Fibroblast of lung (primary cell): Measurements from ENCODE around the gene C1orf53. TPM values are rescaled to one million over a fixed set of nuclear protein-coding genes. Genes with fewer than 3 reads are reported as not detected.

Experiments used
- DNase-seq, 2 donors: peaks; one replicate each; pipeline versions ENCODE4 v3.0.0 to v3.0.0-alpha.2; 2010; ENCODE audit warnings: low read depth in 2 of 2
- H2AFZ ChIP-seq: 2 replicates; pipeline ENCODE4 v1.5.1; 2012; ENCODE audit warnings: low read length, control low read depth, inconsistent platforms
- H3K27ac ChIP-seq: 2 replicates; pipeline ENCODE4 v1.5.1; 2011; ENCODE audit warnings: low read length, control low read depth; ENCODE audit not compliant: insufficient read depth
- H3K27me3 ChIP-seq: 2 replicates; pipeline ENCODE4 v1.5.1; 2011; ENCODE audit warnings: mild to moderate bottlenecking, low read length; ENCODE audit not compliant: control insufficient read depth, insufficient read depth
- H3K36me3 ChIP-seq: 2 replicates; pipeline ENCODE4 v1.5.1; 2011; ENCODE audit warnings: low read length; ENCODE audit not compliant: control insufficient read depth, insufficient read depth
- H3K4me1 ChIP-seq: 2 replicates; pipeline ENCODE4 v1.5.1; 2011; ENCODE audit warnings: low read length; ENCODE audit not compliant: control insufficient read depth, insufficient read depth; ENCODE audit errors: extremely low read depth
- H3K4me2 ChIP-seq: 2 replicates; pipeline ENCODE4 v1.5.1; 2011; ENCODE audit warnings: low read length, control low read depth; ENCODE audit not compliant: insufficient read depth; ENCODE audit errors: extremely low read depth
- H3K4me3 ChIP-seq, 4 experiments: fragments of 200-600 bp in 1 of 4; sonication (generic) in 1 of 4; replicated peaks in 1 of 4; 2 replicates each; pipeline ENCODE4 v1.5.1; 2011 to 2016; ENCODE audit warnings: low read length in 4 of 4, low read depth in 3 of 4, mild to moderate bottlenecking in 3 of 4, control low read depth in 2 of 4, inconsistent platforms in 1 of 4, mixed read lengths in 1 of 4; ENCODE audit not compliant: insufficient read depth in 1 of 4; ENCODE audit errors: control extremely low read depth in 1 of 4
- H3K79me2 ChIP-seq: 2 replicates; pipeline ENCODE4 v1.5.1; 2012; ENCODE audit warnings: mild to moderate bottlenecking, low read length, inconsistent platforms; ENCODE audit not compliant: control insufficient read depth, insufficient read depth
- H3K9ac ChIP-seq: 2 replicates; pipeline ENCODE4 v1.5.1; 2011; ENCODE audit warnings: mild to moderate bottlenecking, low read length, control low read depth; ENCODE audit not compliant: insufficient read depth
- H3K9me3 ChIP-seq: 2 replicates; pipeline ENCODE4 v1.5.1; 2012; ENCODE audit warnings: low read depth, low read length; ENCODE audit not compliant: control insufficient read depth, insufficient read depth
- H4K20me1 ChIP-seq: 2 replicates; pipeline ENCODE4 v1.5.1; 2011; ENCODE audit warnings: low read length; ENCODE audit not compliant: control insufficient read depth, insufficient read depth; ENCODE audit errors: extremely low read depth
- EZH2 ChIP-seq: IDR thresholded peaks from 2 replicates; pipeline ENCODE4 v1.5.1; 2012; ENCODE audit warnings: low read length, control low read depth, mild to moderate bottlenecking; ENCODE audit errors: missing control alignments
- polyA plus RNA-seq, 2 donors: library from polyadenylated mRNA; depleted of rRNA in 1 of 2; stranded (reverse) in 1 of 2; unstranded in 1 of 2; fragments of >200 nt; gene quantifications; 2 replicates each; pipeline ENCODE4 v1.2.1, GENCODE V29; 2011 to 2012; ENCODE audit warnings: missing spikeins in 1 of 2
- total RNA-seq: library from RNA; depleted of rRNA; stranded (reverse); fragments of >200 nt; gene quantifications from 2 replicates; pipeline ENCODE4 v1.2.1, GENCODE V29; 2014
- TF ChIP-seq, protein P1 (sequence below), 2 donors: IDR thresholded peaks in 1 of 2; conservative IDR thresholded peaks in 1 of 2; 1 replicate in 1 of 2; 2 replicates in 1 of 2; pipeline ENCODE4 v1.5.1; 2011 to 2012; ENCODE audit warnings: low read length in 2 of 2, control low read depth in 1 of 2, inconsistent platforms in 1 of 2, low read depth in 1 of 2, mild to moderate bottlenecking in 1 of 2

C1orf53 gene
- total and polyA plus RNA-seq, 2 donors (not counting 1 experiment from before 2014, with no cell fraction given) = 3.0 to 3.3 TPM

GRCh38 chr1:197904126-197904787, 1.8 kb downstream of the C1orf53 start:
- Histone ChIP-seq H3K79me2 (no peaks in the 10 kb centered on the region), H3K9ac (no peak overlapping the region), H3K4me3 (no peak overlapping the region), H3K27ac (no peak overlapping the region), H3K36me3 (no peaks in the 10 kb centered on the region), H3K27me3 (peaks cover 24% of the 10 kb centered on the region), H2AFZ (no peak overlapping the region), H3K4me1 (peaks cover 6% of the 10 kb centered on the region), H3K4me2 (no peak overlapping the region), H3K9me3 (no peaks in the 10 kb centered on the region), H4K20me1 (no peaks in the 10 kb centered on the region)
- no peak for DNase-seq
- TF ChIP-seq EZH2 = no peak
- TF ChIP-seq, protein P1, sequence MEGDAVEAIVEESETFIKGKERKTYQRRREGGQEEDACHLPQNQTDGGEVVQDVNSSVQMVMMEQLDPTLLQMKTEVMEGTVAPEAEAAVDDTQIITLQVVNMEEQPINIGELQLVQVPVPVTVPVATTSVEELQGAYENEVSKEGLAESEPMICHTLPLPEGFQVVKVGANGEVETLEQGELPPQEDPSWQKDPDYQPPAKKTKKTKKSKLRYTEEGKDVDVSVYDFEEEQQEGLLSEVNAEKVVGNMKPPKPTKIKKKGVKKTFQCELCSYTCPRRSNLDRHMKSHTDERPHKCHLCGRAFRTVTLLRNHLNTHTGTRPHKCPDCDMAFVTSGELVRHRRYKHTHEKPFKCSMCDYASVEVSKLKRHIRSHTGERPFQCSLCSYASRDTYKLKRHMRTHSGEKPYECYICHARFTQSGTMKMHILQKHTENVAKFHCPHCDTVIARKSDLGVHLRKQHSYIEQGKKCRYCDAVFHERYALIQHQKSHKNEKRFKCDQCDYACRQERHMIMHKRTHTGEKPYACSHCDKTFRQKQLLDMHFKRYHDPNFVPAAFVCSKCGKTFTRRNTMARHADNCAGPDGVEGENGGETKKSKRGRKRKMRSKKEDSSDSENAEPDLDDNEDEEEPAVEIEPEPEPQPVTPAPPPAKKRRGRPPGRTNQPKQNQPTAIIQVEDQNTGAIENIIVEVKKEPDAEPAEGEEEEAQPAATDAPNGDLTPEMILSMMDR (conservative IDR thresholded peaks at IDR 0.05 in 1 of 2, IDR thresholded peaks at IDR 0.05 in 1 of 2; ENCODE audit: low read depth in 1 of 2, low read length in 2 of 2) = no peak

- Histone ChIP-seq H4K20me1 (no peaks in the 10 kb centered on the region), H3K27ac (no peak overlapping the region), H2AFZ (no peak overlapping the region), H3K27me3 (peaks cover 40% of the 10 kb centered on the region), H3K9ac (no peak overlapping the region), H3K4me3 (no peak overlapping the region), H3K9me3 (no peaks in the 10 kb centered on the region), H3K79me2 (no peaks in the 10 kb centered on the region), H3K4me2 (no peak overlapping the region), H3K4me1 (peaks cover 6% of the 10 kb centered on the region), H3K36me3 (no peaks in the 10 kb centered on the region)
- TF ChIP-seq, protein P1 (conservative IDR thresholded peaks at IDR 0.05 in 1 of 2, IDR thresholded peaks at IDR 0.05 in 1 of 2; ENCODE audit: low read depth in 1 of 2, low read length in 2 of 2) = no peak
- TF ChIP-seq EZH2 = no peak
- DNase-seq = no peak
These were observed 3.4 kb downstream of the C1orf53 start for GRCh38 chr1:197905699-197906351.

- peak; percentile 16 for TF ChIP-seq EZH2
- TF ChIP-seq, protein P1 (conservative IDR thresholded peaks at IDR 0.05 in 1 of 2, IDR thresholded peaks at IDR 0.05 in 1 of 2; ENCODE audit: low read depth in 1 of 2, low read length in 2 of 2) = no peak
- H3K27ac ChIP-seq = no peak overlapping the region
- H3K79me2 ChIP-seq = no peaks in the 10 kb centered on the region
- H3K4me3 ChIP-seq = no peak overlapping the region
- DNase-seq = no peak
- H2AFZ ChIP-seq = no peak overlapping the region
- H3K9me3 ChIP-seq = no peaks in the 10 kb centered on the region
- no peak overlapping the region for H3K4me2 ChIP-seq
- peaks cover 2% of the 10 kb centered on the region for H3K4me1 ChIP-seq
- H3K36me3 ChIP-seq = no peaks in the 10 kb centered on the region
- no peaks in the 10 kb centered on the region for H4K20me1 ChIP-seq
- peaks cover 61% of the 10 kb centered on the region for H3K27me3 ChIP-seq
- no peak overlapping the region for H3K9ac ChIP-seq
These were observed 5.6 kb downstream of the C1orf53 start for GRCh38 chr1:197907846-197908616.
